Measurements from ENCODE around the gene TRAPPC4. TPM values are rescaled to one million over a fixed set of nuclear protein-coding genes. Genes with fewer than 3 reads are reported as not detected.

TRAPPC4 gene
- polyA plus RNA-seq, 1 of the 3 experiments (the other 2 are of a cell fraction) = 368 TPM

DNA sequence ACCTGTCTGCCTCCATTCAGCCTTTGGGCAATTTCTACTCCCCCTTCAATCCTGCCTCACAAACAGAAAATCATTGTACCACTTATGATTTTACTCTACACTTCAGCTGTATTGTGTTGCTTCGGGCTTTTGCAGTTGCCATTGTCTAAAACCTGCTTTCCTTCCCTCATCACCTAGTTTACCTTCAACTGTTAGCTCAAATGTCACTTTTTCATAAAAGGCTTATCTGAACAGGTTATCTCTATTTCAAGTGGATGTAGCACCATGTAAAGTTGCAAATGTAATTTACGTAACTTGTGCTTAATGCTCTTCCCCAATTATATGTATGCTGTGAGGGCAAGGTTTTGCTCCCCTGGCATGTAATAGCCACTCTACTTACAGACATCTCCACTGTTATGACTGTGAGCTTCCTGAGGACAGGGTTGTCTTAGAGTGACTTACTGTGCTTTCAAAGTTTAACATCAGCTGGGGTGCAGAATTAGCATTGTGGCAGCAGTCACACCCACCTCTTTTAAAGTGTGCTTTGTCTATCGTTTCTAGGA, 5.9 kb upstream of the TRAPPC4 start:
- 83% methylated on average over 3 of the region's 3 CpGs for WGBS (ENCODE audit: low lambda C conversion rate)
- Histone ChIP-seq H3K27ac (ENCODE audit: low read depth in 2 of 2, low read length in 1 of 2) (no peak overlapping the region; a peak in 1 of 4 replicates), H3F3A (replicated peaks; ENCODE audit: insufficient read depth) (peaks cover 49% of the 10 kb centered on the region), H3K4me3 (ENCODE audit: low read depth in 2 of 2, low read length in 1 of 2) (no peak overlapping the region), H3K79me2 (ENCODE audit: insufficient read depth) (peaks cover 41% of the 10 kb centered on the region), H3K36me3 (replicated peaks in 1 of 2; ENCODE audit: control insufficient read depth in 1 of 2, insufficient read depth in 2 of 2, low read length in 1 of 2) (peaks cover 52 to 53% of the 10 kb centered on the region in 2 experiments), H3K4me2 (no peak overlapping the region), H3K9me3 (no peaks in the 10 kb centered on the region), H2AFZ (ENCODE audit: low read depth) (no peak overlapping the region), H3K9ac (no peak overlapping the region), H3K4me1 (ENCODE audit: control insufficient read depth in 1 of 2, insufficient read depth in 2 of 2, low read depth in 1 of 2, low read length in 1 of 2) (peaks cover 12 to 13% of the 10 kb centered on the region in 2 experiments; a peak in 3 of 4 replicates), H3K27me3 (ENCODE audit: insufficient read depth) (no peaks in the 10 kb centered on the region), H3K9me2 (no peaks in the 10 kb centered on the region), H4K20me1 (ENCODE audit: insufficient read depth) (peaks cover 11% of the 10 kb centered on the region)
- peak; percentile 37 for TF ChIP-seq POLR2AphosphoS5 (IDR thresholded peaks at IDR 0.05; ENCODE audit: low read depth, low read length)
- no peak for TF ChIP-seq TCF12 (IDR thresholded peaks at IDR 0.05)
- no peak for DNase-seq
- ChIA-PET CTCF (interaction anchor here (0.8 to 2.0 kb wide), 2 partner anchors 8 to 15 kb away, joined by 3 to 4 read pairs; partner anchors contain the start of gene CENATAC), POLR2A (interaction anchor here (0.9 to 1.5 kb wide), 2 partner anchors 10 to 11 kb away, joined by 3 to 4 read pairs; no protein-coding TSS in a partner anchor)

DNA sequence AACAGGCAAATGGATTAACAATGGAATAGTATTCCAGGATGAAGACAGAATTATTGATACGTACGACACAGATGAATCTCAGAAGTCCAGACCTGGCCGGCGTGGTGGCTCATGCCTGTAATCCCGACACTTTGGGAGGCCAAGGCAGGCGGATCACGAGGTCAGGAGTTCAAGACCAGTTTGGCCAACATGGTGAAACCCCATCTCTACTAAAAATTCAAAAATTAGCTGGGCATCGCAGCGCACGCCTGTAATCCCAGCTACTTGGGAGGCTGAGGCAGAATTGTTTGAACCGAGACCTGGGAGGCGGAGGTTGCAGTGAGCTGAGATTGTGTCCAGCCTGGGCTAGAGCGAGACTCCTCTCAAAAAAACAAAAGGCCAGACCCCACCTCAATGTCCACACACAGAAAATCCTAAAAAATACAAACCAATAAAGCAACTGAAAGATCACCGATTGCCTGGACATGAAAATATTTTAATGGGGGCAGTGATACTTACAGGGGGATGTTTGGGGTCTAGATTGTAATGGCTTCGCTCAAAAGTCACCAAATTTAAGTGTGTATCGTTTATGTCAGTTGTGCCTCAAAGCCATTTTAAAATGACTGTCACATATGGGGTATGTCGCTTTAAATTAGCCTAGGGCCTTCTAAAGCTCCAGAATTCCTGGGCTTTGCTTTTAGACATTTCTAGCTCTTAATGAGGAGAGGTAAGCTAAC, 4.2 kb upstream of the TRAPPC4 start:
- peaks cover 53% of the 10 kb centered on the region for H3K79me2 ChIP-seq (ENCODE audit: insufficient read depth)
- POLR2A ChIA-PET = interaction anchor here (1.2 kb wide), 1 partner anchor 11 kb away, joined by 4 read pairs; no protein-coding TSS in a partner anchor
- H2AFZ ChIP-seq (ENCODE audit: low read depth) = no peak overlapping the region

GRCh38 chr11:119015054-119015611, 3.4 kb upstream of the TRAPPC4 start:
- Histone ChIP-seq H3K4me3 (ENCODE audit: low read depth in 2 of 2, low read length in 1 of 2) (no peak overlapping the region), H3K4me1 (ENCODE audit: control insufficient read depth in 1 of 2, insufficient read depth in 2 of 2, low read depth in 1 of 2, low read length in 1 of 2) (peaks cover 13 to 16% of the 10 kb centered on the region in 2 experiments; a peak in 3 of 4 replicates), H3K9me2 (no peaks in the 10 kb centered on the region), H3K9ac (no peak overlapping the region), H4K20me1 (ENCODE audit: insufficient read depth) (peaks cover 14% of the 10 kb centered on the region), H2AFZ (ENCODE audit: low read depth) (no peak overlapping the region), H3K27ac (ENCODE audit: low read depth in 2 of 2, low read length in 1 of 2) (no peak overlapping the region; a peak in 1 of 4 replicates), H3K36me3 (replicated peaks in 1 of 2; ENCODE audit: control insufficient read depth in 1 of 2, insufficient read depth in 2 of 2, low read length in 1 of 2) (peaks cover 50 to 52% of the 10 kb centered on the region in 2 experiments), H3K27me3 (ENCODE audit: insufficient read depth) (no peaks in the 10 kb centered on the region), H3K9me3 (no peaks in the 10 kb centered on the region), H3F3A (replicated peaks; ENCODE audit: insufficient read depth) (peaks cover 46% of the 10 kb centered on the region), H3K4me2 (no peak overlapping the region), H3K79me2 (ENCODE audit: insufficient read depth) (peaks cover 60% of the 10 kb centered on the region)
- ChIA-PET POLR2A (interaction anchor here (1.1 to 1.7 kb wide), 3 partner anchors 11 to 41 kb away, joined by 3 to 6 read pairs (median 4); partner anchors contain the start of gene HYOU1), CTCF (interaction anchor here (1.7 to 3.9 kb wide), 3 partner anchors 15 to 325 kb away, joined by 5 to 13 read pairs (median 6); partner anchors contain the start of gene CENATAC)
- DNase-seq = no peak
- 73% methylated on average over 8 of the region's 8 CpGs for WGBS (ENCODE audit: low lambda C conversion rate)
- 0 out of 2 replicates have a peak, but pooled peaks have one; percentile 24 for TF ChIP-seq POLR2AphosphoS5 (IDR thresholded peaks at IDR 0.05; ENCODE audit: low read depth, low read length)
- no peak for TF ChIP-seq RXRA (IDR thresholded peaks at IDR 0.05; ENCODE audit: borderline replicate concordance, low read depth)
- peak; percentile 4; the same call in 1 of the 2 replicates for TF ChIP-seq JUND (IDR thresholded peaks at IDR 0.05)

More for the DNA sequence above, 4.2 kb upstream of the TRAPPC4 start:
- Histone ChIP-seq H3K4me3 (ENCODE audit: low read depth in 2 of 2, low read length in 1 of 2) (no peak overlapping the region), H3K4me1 (ENCODE audit: control insufficient read depth in 1 of 2, insufficient read depth in 2 of 2, low read depth in 1 of 2, low read length in 1 of 2) (peaks cover 12 to 13% of the 10 kb centered on the region in 2 experiments; a peak in 3 of 4 replicates), H4K20me1 (ENCODE audit: insufficient read depth) (peaks cover 11% of the 10 kb centered on the region), H3F3A (replicated peaks; ENCODE audit: insufficient read depth) (peaks cover 48% of the 10 kb centered on the region), H3K4me2 (no peak overlapping the region), H3K27me3 (ENCODE audit: insufficient read depth) (no peaks in the 10 kb centered on the region), H3K9ac (no peak overlapping the region), H3K9me2 (no peaks in the 10 kb centered on the region), H3K27ac (ENCODE audit: low read depth in 2 of 2, low read length in 1 of 2) (no peak overlapping the region; a peak in 1 of 4 replicates), H3K9me3 (no peaks in the 10 kb centered on the region), H3K36me3 (replicated peaks in 1 of 2; ENCODE audit: control insufficient read depth in 1 of 2, insufficient read depth in 2 of 2, low read length in 1 of 2) (peaks cover 50 to 52% of the 10 kb centered on the region in 2 experiments)
- DNase-seq = no peak
- CTCF ChIA-PET = interaction anchor here (2.0 to 3.9 kb wide), 3 partner anchors 10 to 17 kb away, joined by 4 to 13 read pairs (median 5); partner anchors contain the start of gene CENATAC
- TF ChIP-seq POLR2AphosphoS5 (IDR thresholded peaks at IDR 0.05; ENCODE audit: low read depth, low read length) (peak; percentile 5; the same call in 1 of the 2 replicates), YY1 (IDR thresholded peaks at IDR 0.05; ENCODE audit: low read depth) (no peak)
- 97% methylated on average over 17 of the region's 17 CpGs for WGBS (ENCODE audit: low lambda C conversion rate)

Data from SK-N-SH (cell line).